Right ventricle myocardium superior (tissue), 1 donor: ENCODE data around the gene CHST15. TPM values are rescaled to one million over a fixed set of nuclear protein-coding genes. Genes with fewer than 3 reads are reported as not detected.
"Not testable (repeated sequence)": the region's sequence is repeated elsewhere in the genome, so short reads cannot be mapped to it uniquely, and the experiment has no call there.

Experiments
- ATAC-seq: fragments of 200-7000 bp; cut with Tn5 transposase; one replicate; pipeline ENCODE4 v1.9.1; 2020; ENCODE audit warnings: mild to moderate bottlenecking; ENCODE audit not compliant: poor library complexity
- DNase-seq: peaks from one replicate; pipeline ENCODE4 v3.0.0-alpha.2; 2020
- intact Hi-C: fragments of 100-400 bp; cut with DNase I; formaldehyde crosslinking; loops from one replicate; pipeline ENCODE4 v1.11.2; 2022
- total RNA-seq: library from RNA; stranded (reverse); fragmentation: NEBNext Ultra II Directional; extraction: Animal tissue kit (Norgen Biotek cat#: 25700); gene quantifications from one replicate; pipeline ENCODE4 v1.2.1, GENCODE V29; 2021
- donor health status: DM: no; HTN: yes; CAD: no; lungs with severe emphysema.

The CHST15 gene
- total RNA-seq, 1 donor from 2014 or later = 3.0 TPM

- ATAC-seq (peak; percentile 25), DNase-seq (peak; percentile 66)
- intact Hi-C loops = no loop called here
These were observed 13.0 kb upstream of the CHST15 start for GRCh38 chr10:124106241-124106879.

GRCh38 chr10:124105594-124105993 is 12.2 kb upstream of the CHST15 start:
- ATAC-seq = peak; percentile 74
- intact Hi-C loops = no loop called here
- DNase-seq = no peak

GRCh38 chr10:124105045-124105444 is 11.6 kb upstream of the CHST15 start:
- no peak for DNase-seq
- intact Hi-C loops = no loop called here
- ATAC-seq = no peak

- DNase-seq = no peak
- ATAC-seq = no peak
- intact Hi-C loops = no loop called here
These were observed 10.7 kb upstream of the CHST15 start for GRCh38 chr10:124104011-124104627.

- no peak for DNase-seq
- intact Hi-C loops = no loop called here
- ATAC-seq = no peak
These were observed 8.0 kb upstream of the CHST15 start for GRCh38 chr10:124101351-124101750.

- intact Hi-C loops, ATAC-seq, DNase-seq: not testable (repeated sequence)
These were observed 7.3 kb upstream of the CHST15 start for GRCh38 chr10:124100651-124101050.

GRCh38 chr10:124100124-124100523 is 6.7 kb upstream of the CHST15 start:
- no peak for ATAC-seq
- intact Hi-C loops = no loop called here
- no peak for DNase-seq

- no peak for DNase-seq
- intact Hi-C loops = no loop called here
- ATAC-seq = no peak
These were observed 6.2 kb upstream of the CHST15 start for GRCh38 chr10:124099604-124100003.

GRCh38 chr10:124098575-124098974 is 5.2 kb upstream of the CHST15 start:
- DNase-seq (no peak), ATAC-seq (no peak)
- intact Hi-C loops = no loop called here

- intact Hi-C loops = no loop called here
- ATAC-seq = no peak
- no peak for DNase-seq
These were observed 4.5 kb upstream of the CHST15 start for GRCh38 chr10:124097883-124098282.

- ATAC-seq (no peak), DNase-seq (no peak)
- intact Hi-C loops = no loop called here
These were observed 3.1 kb upstream of the CHST15 start for GRCh38 chr10:124096494-124096893.

- DNase-seq, intact Hi-C loops, ATAC-seq: not testable (repeated sequence)
These were observed 2.4 kb upstream of the CHST15 start for GRCh38 chr10:124095801-124096200.

GRCh38 chr10:124095096-124095495 is 1.7 kb upstream of the CHST15 start:
- ATAC-seq = no peak
- intact Hi-C loops = no loop called here

GRCh38 chr10:124094419-124094785 is 1.0 kb upstream of the CHST15 start:
- ATAC-seq = peak; percentile 24
- peak; percentile 57 for DNase-seq
- intact Hi-C loops = no loop called here

More at GRCh38 chr10:124095096-124095495, 1.7 kb upstream of the CHST15 start:
- DNase-seq = no peak

GRCh38 chr10:124093774-124094418 is 498 bp upstream of the CHST15 start:
- ATAC-seq (peak; percentile 26), DNase-seq (peak; percentile 70)
- intact Hi-C loops = not testable (repeated sequence)

- ATAC-seq = peak; percentile 67
- DNase-seq = peak; percentile 77
- intact Hi-C loops = no loop called here
These were observed 1.0 kb downstream of the CHST15 start for GRCh38 chr10:124092250-124092859.

- peak; percentile 52 for ATAC-seq
These were observed 1.6 kb downstream of the CHST15 start for GRCh38 chr10:124091646-124092249.

GRCh38 chr10:124090601-124091209 is 2.7 kb downstream of the CHST15 start:
- DNase-seq (no peak), ATAC-seq (no peak)
- intact Hi-C loops = no loop called here

More at GRCh38 chr10:124091646-124092249, 1.6 kb downstream of the CHST15 start:
- intact Hi-C loops = no loop called here
- peak; percentile 68 for DNase-seq

GRCh38 chr10:124089859-124090258 is 3.5 kb downstream of the CHST15 start:
- intact Hi-C loops = no loop called here
- ATAC-seq (no peak), DNase-seq (no peak)
